MM.1S (cell line): Measurements from ENCODE around the gene DKK2.

Source experiments
- DNase-seq: peaks from one replicate; pipeline ENCODE4 v3.0.0-alpha.2; 2015
- H2AFZ ChIP-seq: fragments of 300-600 bp; sonication (generic); 2 replicates; pipeline ENCODE4 v1.6.0; 2016; ENCODE audit warnings: antibody characterized with exemption, low read length
- H3F3A ChIP-seq: fragments of 300-600 bp; sonication (generic); 2 replicates; pipeline ENCODE4 v1.6.1; 2016; ENCODE audit warnings: mild to moderate bottlenecking, antibody characterized with exemption, low read length, moderate library complexity, mixed read lengths; ENCODE audit not compliant: insufficient read depth
- H3K27ac ChIP-seq: fragments of 300-600 bp; sonication (generic); 2 replicates; pipeline ENCODE4 v1.5.1; 2016; ENCODE audit warnings: mild to moderate bottlenecking, low read length
- H3K27me3 ChIP-seq: fragments of 300-600 bp; sonication (generic); replicated peaks from 2 replicates; pipeline ENCODE4 v1.6.0; 2016; ENCODE audit warnings: low read length; ENCODE audit not compliant: insufficient read depth
- H3K36me3 ChIP-seq: fragments of 300-600 bp; sonication (generic); replicated peaks from 2 replicates; pipeline ENCODE4 v1.6.1; 2016; ENCODE audit warnings: mild to moderate bottlenecking, low read length, mixed read lengths; ENCODE audit not compliant: insufficient read depth
- H3K4me1 ChIP-seq: fragments of 300-600 bp; sonication (generic); 2 replicates; pipeline ENCODE4 v1.6.1; 2016; ENCODE audit warnings: low read length, mixed read lengths
- H3K4me2 ChIP-seq: fragments of 300-600 bp; sonication (generic); 2 replicates; pipeline ENCODE4 v1.6.0; 2016; ENCODE audit warnings: low read depth, low read length
- H3K4me3 ChIP-seq: fragments of 300-600 bp; sonication (generic); 2 replicates; pipeline ENCODE4 v1.5.1; 2016; ENCODE audit warnings: low read length, mixed read lengths
- H3K79me2 ChIP-seq: fragments of 300-600 bp; sonication (generic); 2 replicates; pipeline ENCODE4 v1.6.1; 2016; ENCODE audit warnings: mixed run types, low read length, mixed read lengths
- H3K9ac ChIP-seq: fragments of 300-600 bp; sonication (generic); 2 replicates; pipeline ENCODE4 v1.6.1; 2016; ENCODE audit warnings: low read length, mixed read lengths
- H3K9me2 ChIP-seq: fragments of 300-600 bp; sonication (generic); replicated peaks from 2 replicates; pipeline ENCODE4 v1.6.1; 2016; ENCODE audit warnings: mild to moderate bottlenecking, low read length, mixed read lengths; ENCODE audit not compliant: insufficient read depth
- H3K9me3 ChIP-seq: fragments of 300-600 bp; sonication (generic); replicated peaks from 2 replicates; pipeline ENCODE4 v1.6.1; 2016; ENCODE audit warnings: mild to moderate bottlenecking, low read length, mixed read lengths; ENCODE audit not compliant: insufficient read depth
- H4K20me1 ChIP-seq: fragments of 300-600 bp; sonication (generic); 2 replicates; pipeline ENCODE4 v1.6.1; 2016; ENCODE audit warnings: mild to moderate bottlenecking, low read length, moderate library complexity, mixed read lengths; ENCODE audit not compliant: insufficient read depth
- CTCF ChIP-seq: fragments of 300-600 bp; sonication (generic); IDR thresholded peaks from 2 replicates; pipeline ENCODE4 v1.5.1; 2016; ENCODE audit warnings: antibody characterized with exemption, low read length, mixed read lengths
- EZH2 ChIP-seq: fragments of 300-600 bp; sonication (generic); optimal IDR thresholded peaks from 2 replicates; pipeline ENCODE3; 2017; ENCODE audit warnings: low read depth, mild to moderate bottlenecking, antibody characterized with exemption, low read length, mixed read lengths
- EZH2phosphoT487 ChIP-seq: fragments of 300-600 bp; sonication (generic); IDR thresholded peaks from 2 replicates; pipeline ENCODE4 v1.6.1; 2018; ENCODE audit warnings: antibody characterized with exemption, low read length

The DKK2 gene

GRCh38 chr4:106996490-106996889 lies 39.6 kb downstream of the DKK2 start:
- H2AFZ ChIP-seq, result peak overlapping the region; percentile 56
- no peak for TF ChIP-seq EZH2
- TF ChIP-seq CTCF, result no peak
- no peak for TF ChIP-seq EZH2phosphoT487
- H3K4me3 ChIP-seq, result 0 out of 2 replicates have a peak overlapping the region, but pooled peaks have one; percentile 3
- no peak overlapping the region for H3K9ac ChIP-seq
- H3K36me3 ChIP-seq, result no peaks in the 10 kb centered on the region
- no peaks in the 10 kb centered on the region for H3F3A ChIP-seq
- H4K20me1 ChIP-seq, result no peaks in the 10 kb centered on the region
- no peaks in the 10 kb centered on the region for H3K9me3 ChIP-seq
- H3K79me2 ChIP-seq, result no peaks in the 10 kb centered on the region
- no peaks in the 10 kb centered on the region for H3K9me2 ChIP-seq
- H3K4me2 ChIP-seq, result peak overlapping the region; percentile 35; the same call in 1 of the 2 replicates
- peaks cover 17% of the 10 kb centered on the region for H3K4me1 ChIP-seq
- no peaks in the 10 kb centered on the region for H3K27me3 ChIP-seq
- H3K27ac ChIP-seq, result peak overlapping the region; percentile 58; the same call in 1 of the 2 replicates
- DNase-seq, result no peak

GRCh38 chr4:106993827-106994226 lies 42.3 kb downstream of the DKK2 start:
- no peaks in the 10 kb centered on the region for H3F3A ChIP-seq
- H4K20me1 ChIP-seq, result no peaks in the 10 kb centered on the region
- no peak for DNase-seq
- no peaks in the 10 kb centered on the region for H3K36me3 ChIP-seq
- TF ChIP-seq EZH2, result no peak
- TF ChIP-seq CTCF, result no peak
- no peak for TF ChIP-seq EZH2phosphoT487
- H3K4me2 ChIP-seq, result no peak overlapping the region
- no peaks in the 10 kb centered on the region for H3K79me2 ChIP-seq
- H3K9me3 ChIP-seq, result no peaks in the 10 kb centered on the region
- H3K4me1 ChIP-seq, result peaks cover 17% of the 10 kb centered on the region
- no peak overlapping the region for H2AFZ ChIP-seq
- H3K27ac ChIP-seq, result no peak overlapping the region
- H3K4me3 ChIP-seq, result no peak overlapping the region
- H3K9me2 ChIP-seq, result no peaks in the 10 kb centered on the region
- H3K27me3 ChIP-seq, result no peaks in the 10 kb centered on the region
- H3K9ac ChIP-seq, result no peak overlapping the region

GRCh38 chr4:106987311-106987710 lies 48.8 kb downstream of the DKK2 start:
- H3K4me1 ChIP-seq, result no peaks in the 10 kb centered on the region
- H3K36me3 ChIP-seq, result no peaks in the 10 kb centered on the region
- no peak overlapping the region for H3K4me3 ChIP-seq
- no peaks in the 10 kb centered on the region for H3K27me3 ChIP-seq
- H3K4me2 ChIP-seq, result no peak overlapping the region
- H2AFZ ChIP-seq, result no peak overlapping the region
- DNase-seq, result no peak
- H3K79me2 ChIP-seq, result no peaks in the 10 kb centered on the region
- H3K27ac ChIP-seq, result no peak overlapping the region
- no peaks in the 10 kb centered on the region for H3F3A ChIP-seq
- H3K9ac ChIP-seq, result no peak overlapping the region
- no peaks in the 10 kb centered on the region for H3K9me2 ChIP-seq
- H4K20me1 ChIP-seq, result no peaks in the 10 kb centered on the region
- H3K9me3 ChIP-seq, result no peaks in the 10 kb centered on the region
- TF ChIP-seq EZH2, result no peak
- no peak for TF ChIP-seq CTCF
- no peak for TF ChIP-seq EZH2phosphoT487

- TF ChIP-seq EZH2, result no peak
- TF ChIP-seq EZH2phosphoT487, result no peak
- no peak for TF ChIP-seq CTCF
- H3K4me3 ChIP-seq, result no peak overlapping the region
- H3K4me2 ChIP-seq, result no peak overlapping the region
- H3K36me3 ChIP-seq, result no peaks in the 10 kb centered on the region
- H3K9me2 ChIP-seq, result no peaks in the 10 kb centered on the region
- no peaks in the 10 kb centered on the region for H3F3A ChIP-seq
- no peak overlapping the region for H3K9ac ChIP-seq
- H3K4me1 ChIP-seq, result no peaks in the 10 kb centered on the region
- H3K79me2 ChIP-seq, result no peaks in the 10 kb centered on the region
- DNase-seq, result no peak
- H3K9me3 ChIP-seq, result no peaks in the 10 kb centered on the region
- no peaks in the 10 kb centered on the region for H4K20me1 ChIP-seq
- no peaks in the 10 kb centered on the region for H3K27me3 ChIP-seq
- no peak overlapping the region for H3K27ac ChIP-seq
- no peak overlapping the region for H2AFZ ChIP-seq
Measured at GRCh38 chr4:106986486-106986885, 49.6 kb downstream of the DKK2 start.
